SHP77 treated with DMSO at 0.1 percent for 48 hours (cell line): Measurements from ENCODE around the gene SLC35F5.
"Not testable (repeated sequence)": the region's sequence is repeated elsewhere in the genome, so short reads cannot be mapped to it uniquely, and the experiment has no call there.

ENCODE experiments used
- DNase-seq: peaks from one replicate; lab custom pipeline; 2025; lab: John Stamatoyannopoulos, UW

The SLC35F5 gene

GRCh38 chr2:113755835-113756354, 547 bp downstream of the SLC35F5 start:
- DNase-seq, result peak; percentile 2

- DNase-seq, result no peak
Observed at GRCh38 chr2:113755035-113755834, 1.2 kb downstream of the SLC35F5 start.

- DNase-seq, result no peak
Observed at GRCh38 chr2:113754160-113754559, 2.3 kb downstream of the SLC35F5 start.

- DNase-seq, result no peak
Observed at GRCh38 chr2:113750385-113750784, 6.1 kb downstream of the SLC35F5 start.

GRCh38 chr2:113741091-113741490, 15.4 kb downstream of the SLC35F5 start:
- DNase-seq, result no peak

- DNase-seq, result no peak
Observed at GRCh38 chr2:113739849-113740248, 16.6 kb downstream of the SLC35F5 start.

GRCh38 chr2:113734185-113734584, 22.3 kb downstream of the SLC35F5 start:
- DNase-seq, result no peak

- DNase-seq, result no peak
Observed at GRCh38 chr2:113724010-113724409, 32.4 kb downstream of the SLC35F5 start.

GRCh38 chr2:113723411-113723810, 33.0 kb downstream of the SLC35F5 start:
- no peak for DNase-seq

GRCh38 chr2:113720167-113720566, 36.3 kb downstream of the SLC35F5 start:
- peak; percentile 23 for DNase-seq

- DNase-seq, result no peak
Observed at GRCh38 chr2:113716291-113716690, 40.2 kb downstream of the SLC35F5 start.

GRCh38 chr2:113712941-113713340, 43.5 kb downstream of the SLC35F5 start:
- DNase-seq, result no peak

- DNase-seq, result no peak
Observed at GRCh38 chr2:113711851-113712250, 44.6 kb downstream of the SLC35F5 start.

- DNase-seq, result peak; percentile 82
Observed at GRCh38 chr2:113709022-113709421, 47.4 kb downstream of the SLC35F5 start.

- no peak for DNase-seq
Observed at GRCh38 chr2:113707106-113707505, 49.3 kb downstream of the SLC35F5 start.

GRCh38 chr2:113705982-113706523, 50.4 kb downstream of the SLC35F5 start:
- DNase-seq, result no peak

GRCh38 chr2:113704300-113704993, 52.0 kb downstream of the SLC35F5 start:
- not testable (repeated sequence) for DNase-seq

GRCh38 chr2:113703386-113704299, 52.8 kb downstream of the SLC35F5 start:
- no peak for DNase-seq

- no peak for DNase-seq
Observed at GRCh38 chr2:113700186-113700841, 56.1 kb downstream of the SLC35F5 start.

GRCh38 chr2:113698892-113699447, 57.5 kb downstream of the SLC35F5 start:
- no peak for DNase-seq

GRCh38 chr2:113698251-113698650, 58.2 kb downstream of the SLC35F5 start:
- not testable (repeated sequence) for DNase-seq
